Measurements from ENCODE around the gene CNPPD1.

Gene CNPPD1

DNA sequence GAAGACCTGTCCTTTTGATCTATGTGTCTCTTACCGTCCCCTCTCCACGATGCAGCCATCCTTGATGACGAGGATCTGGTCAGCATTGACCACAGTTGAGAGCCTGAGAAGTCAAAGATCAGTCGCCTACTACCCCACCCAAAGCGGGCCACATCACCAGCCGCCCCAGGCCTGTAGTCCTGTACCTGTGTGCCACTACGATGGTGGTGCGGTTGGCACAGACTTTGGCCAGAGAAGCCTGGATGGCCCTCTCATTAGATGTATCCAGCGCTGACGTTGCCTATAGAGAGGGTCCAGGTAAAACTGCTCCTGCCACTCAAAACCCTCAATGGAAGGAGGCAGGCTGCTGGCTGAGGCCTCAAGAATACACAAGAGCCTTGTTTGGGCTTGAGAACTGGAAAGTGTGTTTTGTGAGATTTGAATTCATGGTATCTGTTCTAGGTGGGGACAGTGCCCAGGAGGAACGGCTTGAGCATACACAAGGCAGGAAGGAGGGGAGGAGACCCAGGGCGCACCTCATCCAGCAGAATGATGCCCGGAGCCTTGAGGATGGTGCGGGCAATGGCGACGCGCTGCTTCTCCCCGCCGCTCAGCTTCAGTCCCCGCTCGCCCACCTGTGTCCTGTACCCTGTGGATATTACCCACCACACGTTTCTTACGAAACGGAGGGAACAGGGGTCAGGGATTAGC lies 33.6 kb upstream of the CNPPD1 start:
- H2AFZ ChIP-seq (ENCODE audit: low read depth, low read length) = no peak overlapping the region
- H3K4me2 ChIP-seq (ENCODE audit: low read length) = no peak overlapping the region
- H3K36me3 ChIP-seq (replicated peaks; ENCODE audit: low read depth, low read length) = no peaks in the 10 kb centered on the region
- no peaks in the 10 kb centered on the region for H4K20me1 ChIP-seq (ENCODE audit: insufficient read depth, low read length)
- H3K27ac ChIP-seq (ENCODE audit: low read length) = no peak overlapping the region
- no peaks in the 10 kb centered on the region for H3K79me2 ChIP-seq (ENCODE audit: low read length)
- H3K27me3 ChIP-seq (ENCODE audit: low read depth, low read length) = no peaks in the 10 kb centered on the region
- no peak overlapping the region for H3K9ac ChIP-seq (ENCODE audit: low read length)
- no peaks in the 10 kb centered on the region for H3K9me3 ChIP-seq (ENCODE audit: insufficient read depth, low read length)
- H3K4me1 ChIP-seq (ENCODE audit: low read length) = peaks cover 7% of the 10 kb centered on the region
- H3K4me3 ChIP-seq (ENCODE audit: low read length) = no peak overlapping the region
- TF ChIP-seq, protein P1, sequence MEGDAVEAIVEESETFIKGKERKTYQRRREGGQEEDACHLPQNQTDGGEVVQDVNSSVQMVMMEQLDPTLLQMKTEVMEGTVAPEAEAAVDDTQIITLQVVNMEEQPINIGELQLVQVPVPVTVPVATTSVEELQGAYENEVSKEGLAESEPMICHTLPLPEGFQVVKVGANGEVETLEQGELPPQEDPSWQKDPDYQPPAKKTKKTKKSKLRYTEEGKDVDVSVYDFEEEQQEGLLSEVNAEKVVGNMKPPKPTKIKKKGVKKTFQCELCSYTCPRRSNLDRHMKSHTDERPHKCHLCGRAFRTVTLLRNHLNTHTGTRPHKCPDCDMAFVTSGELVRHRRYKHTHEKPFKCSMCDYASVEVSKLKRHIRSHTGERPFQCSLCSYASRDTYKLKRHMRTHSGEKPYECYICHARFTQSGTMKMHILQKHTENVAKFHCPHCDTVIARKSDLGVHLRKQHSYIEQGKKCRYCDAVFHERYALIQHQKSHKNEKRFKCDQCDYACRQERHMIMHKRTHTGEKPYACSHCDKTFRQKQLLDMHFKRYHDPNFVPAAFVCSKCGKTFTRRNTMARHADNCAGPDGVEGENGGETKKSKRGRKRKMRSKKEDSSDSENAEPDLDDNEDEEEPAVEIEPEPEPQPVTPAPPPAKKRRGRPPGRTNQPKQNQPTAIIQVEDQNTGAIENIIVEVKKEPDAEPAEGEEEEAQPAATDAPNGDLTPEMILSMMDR (IDR thresholded peaks at IDR 0.05; ENCODE audit: low read depth, low read length) = no peak
- no peak for TF ChIP-seq EZH2phosphoT487 (IDR thresholded peaks at IDR 0.05; ENCODE audit: low read depth)

DNA sequence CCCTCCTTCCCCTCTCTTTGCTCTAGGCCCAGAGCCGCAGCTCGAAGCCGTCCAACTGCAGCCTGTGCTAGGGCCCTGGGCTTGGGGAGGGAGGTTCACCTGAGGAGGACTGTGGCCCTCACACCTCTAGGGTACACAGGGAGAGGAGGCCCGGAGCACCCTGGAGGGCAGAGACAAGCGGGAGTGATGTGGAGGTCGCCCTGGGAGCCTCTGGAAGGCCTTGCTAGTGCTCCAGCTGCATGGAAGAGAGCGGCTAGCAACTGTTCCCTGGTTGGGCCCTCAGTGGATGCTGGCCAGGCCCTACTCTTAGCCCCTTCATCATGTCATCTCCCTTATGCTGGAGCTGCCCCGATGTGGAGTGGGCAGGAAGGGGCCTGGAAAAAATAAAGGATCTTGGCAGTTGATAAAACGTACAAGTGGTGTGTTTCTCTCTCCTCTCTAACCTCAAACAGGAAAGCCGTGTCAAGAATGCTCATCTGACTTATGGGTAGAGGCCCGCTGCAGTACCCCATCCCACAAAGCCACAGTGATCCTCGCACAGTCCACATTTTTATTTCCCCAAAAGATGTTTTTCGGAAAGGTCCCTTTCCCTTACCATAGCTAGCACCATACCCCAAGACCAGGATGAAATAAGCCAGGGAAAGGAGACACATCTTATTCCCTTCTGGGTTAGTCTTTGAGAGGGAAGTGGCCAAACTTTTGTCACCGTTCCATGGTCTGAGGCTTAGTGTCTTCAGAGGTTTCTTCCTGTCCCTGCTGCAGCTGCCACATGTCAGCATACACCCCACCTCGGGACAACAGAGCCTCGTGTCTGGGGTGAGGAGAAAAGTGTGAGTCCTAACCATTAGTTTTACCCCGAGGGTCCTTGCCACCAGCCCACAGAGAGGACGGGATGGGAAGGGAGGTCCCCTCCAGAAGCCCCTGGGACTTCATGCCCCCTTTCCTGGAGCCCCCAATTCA lies 32.8 kb upstream of the CNPPD1 start:
- Histone ChIP-seq H3K4me2 (ENCODE audit: low read length) (no peak overlapping the region), H3K36me3 (replicated peaks; ENCODE audit: low read depth, low read length) (no peaks in the 10 kb centered on the region), H3K4me1 (ENCODE audit: low read length) (peaks cover 7% of the 10 kb centered on the region), H3K79me2 (ENCODE audit: low read length) (no peaks in the 10 kb centered on the region), H3K27me3 (ENCODE audit: low read depth, low read length) (no peaks in the 10 kb centered on the region), H4K20me1 (ENCODE audit: insufficient read depth, low read length) (no peaks in the 10 kb centered on the region), H3K27ac (ENCODE audit: low read length) (no peak overlapping the region), H3K4me3 (ENCODE audit: low read length) (no peak overlapping the region), H3K9me3 (ENCODE audit: insufficient read depth, low read length) (no peaks in the 10 kb centered on the region), H2AFZ (ENCODE audit: low read depth, low read length) (no peak overlapping the region), H3K9ac (ENCODE audit: low read length) (no peak overlapping the region)
- TF ChIP-seq, protein P1 (IDR thresholded peaks at IDR 0.05; ENCODE audit: low read depth, low read length) = no peak
- TF ChIP-seq EZH2phosphoT487 (IDR thresholded peaks at IDR 0.05; ENCODE audit: low read depth) = no peak

DNA sequence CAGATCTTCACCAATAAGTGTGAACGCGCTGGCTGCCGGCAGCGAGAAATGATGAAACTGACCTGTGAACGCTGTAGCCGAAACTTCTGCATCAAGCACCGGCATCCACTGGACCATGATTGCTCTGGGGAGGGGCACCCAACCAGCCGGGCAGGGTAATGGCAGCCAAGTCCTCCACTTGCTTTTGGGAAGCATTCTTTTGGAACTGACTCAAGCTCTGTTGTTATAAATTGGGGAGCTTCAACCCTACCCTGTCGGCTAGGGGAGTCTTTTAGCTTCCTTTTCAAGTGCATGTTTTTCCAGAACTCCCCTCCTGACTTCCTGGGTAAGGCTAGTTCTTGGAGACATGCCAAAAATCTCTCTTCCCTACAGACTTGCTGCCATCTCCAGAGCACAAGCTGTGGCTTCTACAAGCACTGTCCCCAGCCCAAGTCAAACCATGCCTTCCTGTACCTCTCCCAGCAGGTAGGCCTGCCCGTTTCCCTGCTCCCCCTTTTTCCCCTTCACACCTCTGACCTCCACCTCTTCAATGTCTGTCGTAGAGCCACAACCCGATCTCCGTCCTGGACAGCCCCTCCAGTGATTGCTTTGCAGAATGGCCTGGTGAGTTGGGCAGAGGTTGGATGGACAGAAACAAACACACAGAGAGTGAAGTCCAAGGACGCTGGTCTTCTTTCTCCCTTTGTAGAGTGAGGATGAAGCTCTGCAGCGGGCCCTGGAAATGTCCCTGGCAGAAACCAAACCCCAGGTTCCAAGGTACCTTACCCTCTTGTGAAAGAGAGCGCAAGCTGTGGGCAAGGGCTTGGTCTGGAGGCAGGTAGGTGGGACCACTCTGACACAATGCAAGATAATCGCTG lies 31.4 kb upstream of the CNPPD1 start:
- H3K4me1 ChIP-seq (ENCODE audit: low read length) = peaks cover 7% of the 10 kb centered on the region
- no peaks in the 10 kb centered on the region for H3K9me3 ChIP-seq (ENCODE audit: insufficient read depth, low read length)
- TF ChIP-seq, protein P1 (IDR thresholded peaks at IDR 0.05; ENCODE audit: low read depth, low read length) = no peak
- TF ChIP-seq EZH2phosphoT487 (IDR thresholded peaks at IDR 0.05; ENCODE audit: low read depth) = no peak
- peak overlapping the region; percentile 91; the same call in 1 of the 2 replicates for H3K4me3 ChIP-seq (ENCODE audit: low read length)
- H3K79me2 ChIP-seq (ENCODE audit: low read length) = no peaks in the 10 kb centered on the region
- no peak overlapping the region for H3K27ac ChIP-seq (ENCODE audit: low read length)
- H3K4me2 ChIP-seq (ENCODE audit: low read length) = peak overlapping the region; percentile 95
- H2AFZ ChIP-seq (ENCODE audit: low read depth, low read length) = no peak overlapping the region
- no peaks in the 10 kb centered on the region for H3K27me3 ChIP-seq (ENCODE audit: low read depth, low read length)
- H3K36me3 ChIP-seq (replicated peaks; ENCODE audit: low read depth, low read length) = no peaks in the 10 kb centered on the region
- H3K9ac ChIP-seq (ENCODE audit: low read length) = no peak overlapping the region
- no peaks in the 10 kb centered on the region for H4K20me1 ChIP-seq (ENCODE audit: insufficient read depth, low read length)
